Measurements from ENCODE around the gene EEA1.

EEA1 gene

DNA sequence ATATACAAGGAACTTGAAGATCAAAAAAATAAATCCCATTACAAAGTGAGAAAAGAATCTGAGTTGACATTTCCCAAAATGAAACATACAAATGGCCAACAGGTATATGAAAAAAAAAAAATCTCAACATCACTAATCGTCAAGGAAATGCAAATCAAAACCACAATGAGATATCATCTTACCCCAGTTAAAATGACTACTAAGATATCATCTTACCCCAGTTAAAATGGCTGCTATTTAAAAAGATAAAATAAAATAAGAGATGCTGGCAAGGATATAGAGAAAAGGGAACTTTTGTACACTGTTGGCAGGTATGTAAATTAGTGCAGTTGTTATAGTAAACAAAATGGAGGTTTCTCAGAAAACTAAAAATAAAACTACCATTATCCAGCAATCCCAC lies 181.9 kb downstream of the EEA1 start:
- DNase-seq (ENCODE audit: low read depth in 2 of 2) = no peak

DNA sequence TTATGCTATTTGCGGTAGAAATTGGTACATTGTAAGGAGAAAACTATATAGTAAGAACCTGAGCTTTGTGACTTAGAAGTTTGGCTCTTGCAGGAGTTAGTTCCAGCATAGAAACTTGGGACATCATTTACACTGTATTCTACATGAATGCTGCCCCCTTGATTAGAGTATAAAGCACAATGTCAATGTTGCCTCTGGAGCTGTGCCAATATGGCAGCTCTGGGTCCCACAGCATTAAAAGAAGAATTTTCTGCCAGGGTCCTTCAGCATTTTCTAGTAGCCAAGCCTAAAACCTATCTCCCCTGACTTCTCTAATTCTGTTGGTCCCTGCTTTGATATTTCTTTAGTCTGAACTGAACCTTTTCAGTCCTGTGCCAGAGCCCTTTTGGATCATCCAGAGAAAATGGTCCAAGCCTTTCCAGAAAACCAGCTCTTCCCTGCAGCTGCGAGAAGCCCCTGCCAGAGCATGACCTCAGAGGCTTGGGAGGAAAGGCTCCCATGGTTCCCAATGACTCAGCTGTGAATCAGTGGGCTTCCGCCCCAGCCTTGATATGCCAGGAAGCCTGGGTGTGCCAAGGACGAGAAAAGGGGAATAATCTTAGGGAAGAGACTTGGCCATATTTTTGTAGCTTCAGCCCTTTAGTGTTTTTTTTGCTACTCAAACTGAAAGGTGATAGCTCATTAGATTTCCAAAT lies 183.1 kb downstream of the EEA1 start:
- no peak for DNase-seq (ENCODE audit: low read depth in 2 of 2)

DNA sequence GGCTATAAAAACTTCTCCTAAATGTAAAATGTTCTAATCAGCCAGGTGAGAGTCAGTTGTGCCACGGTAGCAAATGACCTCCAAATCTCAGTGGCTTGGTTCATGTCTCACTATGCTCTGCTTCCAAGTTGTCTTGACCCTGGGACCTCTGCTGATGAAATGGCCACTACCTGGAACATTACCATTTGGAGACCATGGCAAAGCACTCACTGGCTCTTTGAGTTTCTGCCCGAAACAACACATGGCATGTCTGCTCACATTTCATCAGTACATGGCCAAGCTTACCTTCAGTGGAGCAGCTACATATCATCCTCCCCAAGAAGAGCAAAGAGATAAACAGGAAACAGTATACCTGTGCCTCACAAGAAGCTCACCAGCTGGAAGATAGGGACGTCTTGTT lies 186.1 kb downstream of the EEA1 start:
- no peak for DNase-seq (ENCODE audit: low read depth in 2 of 2)

- DNase-seq (ENCODE audit: low read depth in 2 of 2) = no peak
Measured at GRCh38 chr12:92740411-92740810, 188.7 kb downstream of the EEA1 start.

GRCh38 chr12:92739113-92739512 lies 190.0 kb downstream of the EEA1 start:
- DNase-seq (ENCODE audit: low read depth in 2 of 2) = no peak

GRCh38 chr12:92737855-92738850 lies 190.9 kb downstream of the EEA1 start:
- no peak for DNase-seq (ENCODE audit: low read depth in 2 of 2)

- no peak for DNase-seq (ENCODE audit: low read depth in 2 of 2)
Measured at GRCh38 chr12:92736605-92737004, 192.5 kb downstream of the EEA1 start.

DNA sequence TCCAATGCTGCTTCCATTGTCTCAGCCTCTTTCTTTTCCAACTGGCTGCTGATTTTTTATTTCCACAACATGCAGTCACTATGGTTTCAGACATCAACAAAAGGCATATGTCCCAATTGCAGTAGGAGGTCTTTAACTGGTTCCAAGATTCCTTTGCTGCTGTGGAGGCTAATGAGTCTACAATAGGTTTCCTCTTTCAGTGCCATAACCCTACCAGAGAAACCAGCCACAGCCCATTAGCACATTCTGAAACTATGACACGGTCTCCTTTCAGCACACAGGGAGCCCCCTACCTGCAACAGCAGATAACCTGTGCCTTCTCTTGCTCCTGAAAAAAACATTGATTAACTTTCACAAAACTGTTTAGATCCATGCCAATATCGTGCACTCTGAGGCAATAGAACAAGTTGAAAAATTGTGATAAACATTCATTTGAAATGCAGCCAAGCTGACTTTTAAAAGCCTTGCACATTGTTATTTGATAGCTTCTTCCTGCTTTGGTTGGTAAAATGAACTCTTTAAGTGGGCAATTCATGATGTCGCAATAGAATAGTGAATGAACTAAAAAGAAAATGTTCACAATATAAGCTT lies 193.9 kb downstream of the EEA1 start:
- DNase-seq (ENCODE audit: low read depth in 2 of 2) = no peak

- DNase-seq (ENCODE audit: low read depth in 2 of 2) = no peak
Measured at GRCh38 chr12:92733661-92734060, 195.4 kb downstream of the EEA1 start.

DNA sequence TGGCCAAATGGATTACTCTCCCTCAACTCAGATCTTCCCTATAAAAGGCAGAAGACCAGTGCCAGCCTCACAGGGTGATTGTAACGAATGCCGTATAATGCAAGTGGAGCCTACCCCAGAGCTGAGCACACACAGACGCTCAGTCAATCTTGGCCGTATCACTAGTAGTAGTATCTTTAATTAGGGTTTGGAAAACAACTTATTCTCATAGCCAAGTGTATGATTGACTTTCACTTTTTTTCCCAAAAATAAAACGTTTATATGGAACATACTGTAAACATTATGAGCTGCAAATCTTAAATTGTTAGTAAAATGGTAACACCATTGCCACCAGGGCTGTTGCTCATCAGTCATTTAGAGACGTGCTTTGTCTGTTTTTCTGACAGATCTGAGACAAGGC lies 195.9 kb downstream of the EEA1 start:
- DNase-seq (ENCODE audit: low read depth in 2 of 2) = no peak

DNA sequence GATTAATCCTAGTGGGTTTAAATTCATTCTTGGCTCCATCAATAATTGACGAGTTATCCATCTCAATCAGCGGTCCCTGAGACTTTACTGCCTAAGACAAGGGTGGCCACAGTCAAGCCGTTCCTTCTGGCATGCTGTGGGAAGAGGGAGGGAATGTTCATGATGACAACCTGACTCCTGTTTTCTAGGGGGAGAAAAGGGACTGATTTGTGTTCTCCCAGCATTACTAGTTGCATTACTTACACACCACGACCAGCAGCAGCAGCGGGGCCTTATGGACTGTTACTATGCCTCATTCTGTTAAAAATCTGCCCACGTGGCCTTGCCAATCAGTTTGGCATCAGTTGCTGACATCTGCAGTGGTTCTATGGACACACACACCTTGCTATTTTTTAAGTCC lies 196.4 kb downstream of the EEA1 start:
- DNase-seq (ENCODE audit: low read depth in 2 of 2) = no peak

DNA sequence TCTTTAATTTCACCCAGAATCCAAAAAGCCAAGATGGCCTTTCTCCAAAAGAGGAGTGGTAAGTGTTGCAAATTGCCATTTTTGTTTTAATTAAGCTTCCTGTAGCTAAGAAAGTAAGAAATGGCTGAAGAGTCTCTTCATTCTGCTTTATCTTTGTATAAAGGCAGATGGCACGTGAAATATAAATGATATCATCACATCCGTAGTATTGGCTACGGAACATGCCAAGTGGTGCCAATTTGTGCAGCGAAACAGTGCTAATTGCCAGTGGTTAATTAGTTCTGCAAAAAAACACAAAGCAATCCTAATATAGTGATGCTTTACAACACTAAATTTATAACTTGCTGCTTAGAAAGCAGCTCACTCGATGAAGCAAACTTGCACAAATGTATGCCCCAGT lies 196.9 kb downstream of the EEA1 start:
- no peak for DNase-seq (ENCODE audit: low read depth in 2 of 2)

GRCh38 chr12:92730758-92731157 lies 198.3 kb downstream of the EEA1 start:
- DNase-seq (ENCODE audit: low read depth in 2 of 2) = no peak

DNA sequence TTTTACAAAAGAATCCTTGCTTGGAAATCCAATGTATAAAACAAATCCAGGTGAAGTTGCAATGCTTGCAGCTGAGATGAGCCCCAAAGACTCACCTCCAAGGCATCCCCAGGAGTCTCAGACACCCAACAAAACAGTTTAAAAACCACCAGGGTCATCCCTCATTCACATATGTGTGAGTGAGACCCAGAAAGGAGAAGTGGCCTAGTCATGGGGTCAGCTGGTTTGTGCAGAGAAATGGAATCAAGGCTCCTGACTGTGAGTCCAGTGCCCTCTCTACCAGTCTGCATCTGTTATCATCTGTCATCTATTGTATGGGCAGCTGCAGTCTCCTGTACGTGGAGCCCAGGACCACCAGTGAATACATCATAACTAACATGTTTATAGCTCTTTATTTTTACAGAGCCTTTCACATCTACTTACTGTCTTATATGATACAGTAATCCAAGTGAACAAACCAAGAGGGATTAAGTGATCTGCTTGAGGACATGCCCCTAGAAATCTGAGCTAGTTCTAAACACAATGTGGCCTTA lies 199.3 kb downstream of the EEA1 start:
- DNase-seq (ENCODE audit: low read depth in 2 of 2) = no peak

- no peak for DNase-seq (ENCODE audit: low read depth in 2 of 2)
Measured at GRCh38 chr12:92726850-92727249, 202.2 kb downstream of the EEA1 start.

- DNase-seq (ENCODE audit: low read depth in 2 of 2) = no peak
Measured at GRCh38 chr12:92722897-92723296, 206.2 kb downstream of the EEA1 start.

GRCh38 chr12:92721656-92722055 lies 207.4 kb downstream of the EEA1 start:
- no peak for DNase-seq (ENCODE audit: low read depth in 2 of 2)

- no peak for DNase-seq (ENCODE audit: low read depth in 2 of 2)
Measured at GRCh38 chr12:92721130-92721529, 208.0 kb downstream of the EEA1 start.
